Neuronal stem cell (in vitro differentiated cells): ENCODE measurements around the gene LRAT. TPM values are rescaled to one million over a fixed set of nuclear protein-coding genes. Genes with fewer than 3 reads are reported as not detected.

ENCODE experiments used
- DNase-seq: peaks from one replicate; pipeline ENCODE4 v3.0.0-alpha.2; 2013; ENCODE audit warnings: low spot score
- H2AFZ ChIP-seq: one replicate; pipeline ENCODE4 v1.6.1; 2013; ENCODE audit warnings: mild to moderate bottlenecking, low read length, inconsistent platforms
- H2AK5ac ChIP-seq: 2 replicates; pipeline ENCODE4 v1.6.1; 2013; ENCODE audit warnings: low read depth, mild to moderate bottlenecking, inconsistent platforms, low read length, moderate library complexity, mixed read lengths
- H2BK120ac ChIP-seq: 2 replicates; pipeline ENCODE4 v1.6.1; 2013; ENCODE audit warnings: low read depth, mild to moderate bottlenecking, inconsistent platforms, low read length, moderate library complexity, mixed read lengths
- H2BK12ac ChIP-seq: one replicate; pipeline ENCODE4 v1.6.1; 2013; ENCODE audit warnings: low read length, inconsistent platforms
- H2BK15ac ChIP-seq: 2 replicates; pipeline ENCODE4 v1.6.1; 2013; ENCODE audit warnings: mild to moderate bottlenecking, low read length, inconsistent platforms, mixed read lengths
- H2BK5ac ChIP-seq: one replicate; pipeline ENCODE4 v1.6.1; 2013; ENCODE audit warnings: inconsistent platforms, mild to moderate bottlenecking, low read length, moderate library complexity
- H3K14ac ChIP-seq: one replicate; pipeline ENCODE4 v1.6.1; 2013; ENCODE audit warnings: low read length, inconsistent platforms
- H3K18ac ChIP-seq: 2 replicates; pipeline ENCODE4 v1.6.1; 2013; ENCODE audit warnings: low read length, inconsistent platforms
- H3K23ac ChIP-seq: 2 replicates; pipeline ENCODE4 v1.6.1; 2013; ENCODE audit warnings: low read depth, mild to moderate bottlenecking, mixed read lengths, low read length, inconsistent platforms; ENCODE audit not compliant: poor library complexity
- H3K27ac ChIP-seq: replicated peaks from 3 replicates; pipeline ENCODE4 v1.5.1; 2013; ENCODE audit warnings: low read length, inconsistent platforms
- H3K27me3 ChIP-seq, 3 experiments: 2 replicates each; pipeline ENCODE4 v1.6.1; 2013; ENCODE audit warnings: low read length in 3 of 3, mild to moderate bottlenecking in 2 of 3, inconsistent platforms in 1 of 3, low read depth in 1 of 3, mixed read lengths in 1 of 3, moderate library complexity in 1 of 3; ENCODE audit not compliant: control insufficient read depth in 3 of 3, insufficient read depth in 3 of 3
- H3K36me3 ChIP-seq, 2 donors: replicated peaks in 1 of 2; 2 replicates each; pipeline ENCODE4 v1.6.1; 2013; ENCODE audit warnings: low read length in 2 of 2; ENCODE audit not compliant: control insufficient read depth in 2 of 2, insufficient read depth in 2 of 2
- H3K4ac ChIP-seq: 2 replicates; pipeline ENCODE4 v1.6.1; 2013; ENCODE audit warnings: inconsistent platforms, mild to moderate bottlenecking, low read length, moderate library complexity
- H3K4me1 ChIP-seq, 2 donors: 1 replicate in 1 of 2; 2 replicates in 1 of 2; pipeline ENCODE4 v1.6.1; 2013; ENCODE audit warnings: low read length in 2 of 2, low read depth in 1 of 2; ENCODE audit not compliant: control insufficient read depth in 2 of 2, insufficient read depth in 1 of 2
- H3K4me2 ChIP-seq: one replicate; pipeline ENCODE4 v1.6.1; 2013; ENCODE audit warnings: mild to moderate bottlenecking, low read length, inconsistent platforms; ENCODE audit not compliant: insufficient read depth, poor library complexity, severe bottlenecking
- H3K4me3 ChIP-seq, 2 donors: 2 replicates each; pipeline ENCODE4 v1.5.1; 2013; ENCODE audit warnings: low read length in 2 of 2, mild to moderate bottlenecking in 2 of 2, inconsistent platforms in 1 of 2, moderate library complexity in 1 of 2
- H3K79me1 ChIP-seq: one replicate; pipeline ENCODE4 v1.6.1; 2013; ENCODE audit warnings: low read depth, mild to moderate bottlenecking, inconsistent platforms, low read length, moderate library complexity
- H3K9ac ChIP-seq: one replicate; pipeline ENCODE4 v1.6.1; 2013; ENCODE audit warnings: mild to moderate bottlenecking, low read depth, low read length, inconsistent platforms; ENCODE audit not compliant: poor library complexity
- H3K9me3 ChIP-seq, 2 donors: replicated peaks in 1 of 2; 2 replicates each; pipeline versions ENCODE3 to v1.6.1; 2013; ENCODE audit warnings: low read length in 2 of 2, mild to moderate bottlenecking in 2 of 2, inconsistent platforms in 1 of 2, low read depth in 1 of 2, mixed read lengths in 1 of 2, moderate library complexity in 1 of 2; ENCODE audit not compliant: control insufficient read depth in 2 of 2, insufficient read depth in 1 of 2
- H4K8ac ChIP-seq: one replicate; pipeline ENCODE4 v1.6.1; 2013; ENCODE audit warnings: low read depth, mild to moderate bottlenecking, inconsistent platforms, low read length, moderate library complexity
- H4K91ac ChIP-seq: one replicate; pipeline ENCODE4 v1.6.1; 2013; ENCODE audit warnings: low read length, low read depth, mild to moderate bottlenecking, inconsistent platforms; ENCODE audit not compliant: poor library complexity
- WGBS, 2 donors: extraction: QIAGEN DNeasy Blood & Tissue Kit; methylation state at CpG; one replicate each; pipeline ENCODE4 v1.1.7; 2013; ENCODE audit warnings: missing lambda C conversion rate in 2 of 2, mixed read lengths in 1 of 2; ENCODE audit not compliant: insufficient read length in 2 of 2, insufficient replicate concordance in 1 of 2; ENCODE audit errors: extremely low coverage in 2 of 2; 5-methylcytosine and 5-hydroxymethylcytosine counted together
- polyA plus RNA-seq, 2 experiments: library from polyadenylated mRNA; stranded (reverse); fragments of 200-250 nt; gene quantifications; one replicate each; pipeline ENCODE4 v1.2.3, GENCODE V29; 2013

The LRAT gene
- 0.61 TPM for polyA plus RNA-seq (2013, experiment 1 of 2)
- 0.57 TPM for polyA plus RNA-seq (2013, experiment 2 of 2)

- peak within 1 kb of the TSS; percentile 32 to 84 for H3K4me3 ChIP-seq
- peak within 1 kb of the TSS; percentile 46 for H2BK15ac ChIP-seq
- no peak within 1 kb of the TSS for H2BK5ac ChIP-seq
- no peak within 1 kb of the TSS for H4K8ac ChIP-seq
- H3K18ac ChIP-seq, result peak within 1 kb of the TSS; percentile 96
- H3K27ac ChIP-seq, result no peak within 1 kb of the TSS
- H3K9me3 ChIP-seq, result peaks cover 2 to 4% of the 10 kb centered on the region in 2 donors
- no CpG with 5 or more reads among the region's 55 CpGs for WGBS, 2 donors
- H3K9ac ChIP-seq, result peak within 1 kb of the TSS; percentile 79
- H3K4me1 ChIP-seq, result peaks cover 2 to 17% of the 10 kb centered on the region in 2 donors
- H3K27me3 ChIP-seq, result peaks cover 4 to 84% (median 51%) of the 10 kb centered on the region in 3 experiments
- peak within 1 kb of the TSS; percentile 67 for H3K14ac ChIP-seq
- peak within 1 kb of the TSS; percentile 95 for H3K4me2 ChIP-seq
- H2AK5ac ChIP-seq, result no peak within 1 kb of the TSS
- no peak within 1 kb of the TSS for H3K4ac ChIP-seq
- no peak within 1 kb of the TSS for H2BK120ac ChIP-seq
- H3K36me3 ChIP-seq, result no peaks in the 10 kb centered on the region
- peak within 1 kb of the TSS; percentile 98 for H3K23ac ChIP-seq
- no peaks in the 10 kb centered on the region for H3K79me1 ChIP-seq
- no peak within 1 kb of the TSS for H2BK12ac ChIP-seq
- peak within 1 kb of the TSS; percentile 73 for H2AFZ ChIP-seq
- no peak for DNase-seq
- no peak within 1 kb of the TSS for H4K91ac ChIP-seq
Observed at GRCh38 chr4:154743683-154744340, at the start of gene LRAT. Gene LRAT (plus strand): TSS chr4:154744000. CDS start chr4:154744327, 327 bp downstream.

GRCh38 chr4:154707877-154708276 is 35.9 kb upstream of the LRAT start:
- no peaks in the 10 kb centered on the region for H3K36me3 ChIP-seq
- H2AK5ac ChIP-seq, result no peak overlapping the region
- WGBS, 2 donors, result no CpG with 5 or more reads among the region's 3 CpGs
- no peak overlapping the region for H3K18ac ChIP-seq
- H3K4ac ChIP-seq, result no peak overlapping the region
- H2BK15ac ChIP-seq, result no peak overlapping the region
- no peaks in the 10 kb centered on the region for H3K4me1 ChIP-seq
- H4K91ac ChIP-seq, result no peak overlapping the region
- no peak overlapping the region for H3K9ac ChIP-seq
- H2BK12ac ChIP-seq, result no peak overlapping the region
- no peaks in the 10 kb centered on the region for H3K79me1 ChIP-seq
- no peak for DNase-seq
- no peak overlapping the region for H3K27ac ChIP-seq
- no peak overlapping the region for H2BK5ac ChIP-seq
- H3K27me3 ChIP-seq, result no peaks in the 10 kb centered on the region
- H2AFZ ChIP-seq, result no peak overlapping the region
- no peak overlapping the region for H3K4me3 ChIP-seq
- no peaks in the 10 kb centered on the region for H3K9me3 ChIP-seq
- no peak overlapping the region for H3K4me2 ChIP-seq
- no peak overlapping the region for H2BK120ac ChIP-seq
- H4K8ac ChIP-seq, result no peak overlapping the region
- H3K23ac ChIP-seq, result no peak overlapping the region
- no peak overlapping the region for H3K14ac ChIP-seq

- Histone ChIP-seq H3K9ac (no peak overlapping the region), H3K36me3 (no peaks in the 10 kb centered on the region), H3K4ac (no peak overlapping the region), H3K18ac (no peak overlapping the region), H3K9me3 (no peaks in the 10 kb centered on the region), H2BK5ac (no peak overlapping the region), H3K4me2 (no peak overlapping the region), H3K27ac (no peak overlapping the region), H3K4me3 (no peak overlapping the region), H4K91ac (no peak overlapping the region), H2AK5ac (no peak overlapping the region), H2BK15ac (no peak overlapping the region), H3K27me3 (no peaks in the 10 kb centered on the region), H3K4me1 (no peaks in the 10 kb centered on the region), H4K8ac (no peak overlapping the region), H2BK120ac (no peak overlapping the region), H3K79me1 (no peaks in the 10 kb centered on the region), H3K14ac (no peak overlapping the region), H2AFZ (no peak overlapping the region), H3K23ac (no peak overlapping the region), H2BK12ac (no peak overlapping the region)
- DNase-seq, result no peak
- WGBS, 2 donors, result no CpG with 5 or more reads among the region's 4 CpGs
Observed at GRCh38 chr4:154709550-154709949, 34.2 kb upstream of the LRAT start.

GRCh38 chr4:154711522-154711921 is 32.3 kb upstream of the LRAT start:
- Histone ChIP-seq H3K9ac (no peak overlapping the region), H3K4me1 (no peaks in the 10 kb centered on the region), H2BK120ac (no peak overlapping the region), H4K91ac (no peak overlapping the region), H2BK5ac (no peak overlapping the region), H4K8ac (no peak overlapping the region), H2AK5ac (no peak overlapping the region), H2BK15ac (no peak overlapping the region), H3K14ac (no peak overlapping the region), H3K4me2 (no peak overlapping the region), H3K36me3 (no peaks in the 10 kb centered on the region), H3K4me3 (no peak overlapping the region), H2BK12ac (no peak overlapping the region), H3K18ac (no peak overlapping the region), H3K4ac (no peak overlapping the region), H3K27me3 (no peaks in the 10 kb centered on the region), H3K23ac (no peak overlapping the region), H2AFZ (no peak overlapping the region), H3K9me3 (no peaks in the 10 kb centered on the region), H3K79me1 (no peaks in the 10 kb centered on the region), H3K27ac (no peak overlapping the region)
- no peak for DNase-seq
